TTC549 (cell line): ENCODE data around the gene SKAP2.

ENCODE experiments used
- FAIRE-seq: peaks from 2 replicates; lab custom pipeline; 2012; peaks lifted over from hg19 to GRCh38; lab: Jason Lieb, UNC

Gene SKAP2

DNA sequence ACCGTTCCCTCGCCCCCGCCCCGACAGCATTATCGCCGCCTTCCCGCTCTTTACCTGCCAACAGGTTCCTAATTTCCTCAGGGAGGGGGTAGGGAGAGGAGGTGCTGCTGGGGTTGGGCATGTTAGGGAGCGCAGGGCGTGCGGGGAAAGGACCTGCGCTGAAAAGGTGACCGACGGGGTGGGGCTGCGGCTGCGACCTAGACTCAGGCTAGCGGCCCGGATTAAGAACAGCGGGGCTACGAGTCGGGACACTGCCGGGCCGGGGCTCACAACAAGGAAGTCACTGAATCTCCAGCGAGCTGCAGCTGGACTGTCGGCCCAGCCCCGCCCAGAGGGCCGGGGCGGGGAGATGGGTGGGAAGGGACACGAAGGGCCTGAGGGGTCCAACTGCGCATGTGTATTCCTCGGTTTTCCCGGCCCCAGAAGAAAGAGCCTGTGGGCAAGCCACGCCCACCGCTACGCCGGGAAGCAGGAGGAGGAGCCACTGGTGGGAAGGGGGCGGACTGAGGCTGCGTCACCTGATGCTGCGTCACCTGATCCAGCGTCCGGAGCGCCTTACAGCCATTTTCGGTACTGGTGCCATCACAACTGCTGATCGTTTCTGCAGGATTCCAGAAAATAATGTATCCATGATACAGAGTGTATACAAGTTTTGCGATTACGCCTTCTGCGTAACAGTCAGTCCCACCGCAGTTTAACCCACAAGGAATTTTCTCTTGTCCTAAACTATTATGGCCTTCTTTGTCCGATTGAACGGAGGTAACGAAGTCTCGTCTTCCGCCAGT, at the start of gene SKAP2:
Gene SKAP2 (minus strand): TSS at position 282 of the 785 bp plus-strand sequence. CDS start 161 bp downstream, at position 121.
- peak; percentile 97 for FAIRE-seq

GRCh38 chr7:26912933-26913536, 48.6 kb upstream of the SKAP2 start:
- no peak for FAIRE-seq

DNA sequence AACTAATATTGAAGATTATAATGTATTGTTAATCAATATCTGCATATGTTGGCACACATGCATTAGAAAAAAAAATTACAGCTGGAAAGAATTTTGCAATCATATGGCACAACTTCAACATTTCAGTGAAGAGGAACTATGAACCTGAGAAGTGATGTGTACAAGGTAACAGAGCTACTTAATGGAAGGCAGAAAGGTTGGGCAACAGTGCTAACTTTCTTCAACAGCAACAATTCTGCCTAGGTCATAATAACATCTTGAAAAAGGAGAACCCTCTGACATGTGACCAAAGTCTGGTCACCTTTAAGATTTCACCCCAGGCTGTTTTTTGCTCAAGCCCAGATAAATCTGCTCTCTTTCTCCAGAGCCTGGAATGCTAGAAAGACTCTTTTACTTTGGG, 47.9 kb upstream of the SKAP2 start:
- FAIRE-seq = no peak

GRCh38 chr7:26910221-26910620, 45.8 kb upstream of the SKAP2 start:
- no peak for FAIRE-seq

- FAIRE-seq = no peak
These were observed 35.9 kb upstream of the SKAP2 start for GRCh38 chr7:26900251-26900650.

DNA sequence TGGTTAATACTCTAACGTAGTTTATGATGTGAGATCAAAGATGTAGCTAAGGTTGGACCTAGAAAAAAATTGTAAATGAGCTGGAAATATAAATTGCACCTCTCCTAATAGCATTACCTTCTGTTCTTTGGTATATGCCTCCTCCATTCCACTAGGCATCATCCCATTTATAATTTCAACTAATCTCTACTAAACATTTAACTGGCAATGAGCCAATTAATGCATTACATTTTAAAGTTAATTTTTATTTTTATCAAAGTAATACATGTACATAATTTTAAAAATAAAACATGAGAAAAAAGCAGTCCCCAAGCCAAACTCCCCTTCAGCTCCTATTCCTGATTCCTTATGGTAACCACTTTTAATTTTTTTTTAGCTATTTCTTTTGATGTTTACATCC, 35.1 kb upstream of the SKAP2 start:
- FAIRE-seq = no peak

DNA sequence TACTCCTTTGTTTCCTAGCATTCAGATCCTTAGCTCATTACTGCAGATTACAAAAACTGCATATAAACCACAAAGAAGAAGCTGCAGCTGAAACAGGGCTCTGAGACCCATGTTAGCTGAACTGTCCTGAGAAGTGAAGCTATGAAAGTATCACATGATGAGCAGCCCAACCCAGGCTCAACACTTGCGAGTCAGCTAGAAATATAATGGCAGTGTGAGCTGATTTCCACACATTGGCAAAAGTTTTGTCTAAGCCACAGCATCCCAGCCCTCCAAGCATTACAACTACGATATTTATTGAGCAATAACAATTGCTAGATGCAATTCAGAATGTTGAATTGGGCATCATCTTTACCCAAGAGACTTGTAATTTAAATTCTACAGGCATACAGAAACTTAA, 34.5 kb upstream of the SKAP2 start:
- no peak for FAIRE-seq

GRCh38 chr7:26897928-26898327, 33.5 kb upstream of the SKAP2 start:
- FAIRE-seq = no peak

DNA sequence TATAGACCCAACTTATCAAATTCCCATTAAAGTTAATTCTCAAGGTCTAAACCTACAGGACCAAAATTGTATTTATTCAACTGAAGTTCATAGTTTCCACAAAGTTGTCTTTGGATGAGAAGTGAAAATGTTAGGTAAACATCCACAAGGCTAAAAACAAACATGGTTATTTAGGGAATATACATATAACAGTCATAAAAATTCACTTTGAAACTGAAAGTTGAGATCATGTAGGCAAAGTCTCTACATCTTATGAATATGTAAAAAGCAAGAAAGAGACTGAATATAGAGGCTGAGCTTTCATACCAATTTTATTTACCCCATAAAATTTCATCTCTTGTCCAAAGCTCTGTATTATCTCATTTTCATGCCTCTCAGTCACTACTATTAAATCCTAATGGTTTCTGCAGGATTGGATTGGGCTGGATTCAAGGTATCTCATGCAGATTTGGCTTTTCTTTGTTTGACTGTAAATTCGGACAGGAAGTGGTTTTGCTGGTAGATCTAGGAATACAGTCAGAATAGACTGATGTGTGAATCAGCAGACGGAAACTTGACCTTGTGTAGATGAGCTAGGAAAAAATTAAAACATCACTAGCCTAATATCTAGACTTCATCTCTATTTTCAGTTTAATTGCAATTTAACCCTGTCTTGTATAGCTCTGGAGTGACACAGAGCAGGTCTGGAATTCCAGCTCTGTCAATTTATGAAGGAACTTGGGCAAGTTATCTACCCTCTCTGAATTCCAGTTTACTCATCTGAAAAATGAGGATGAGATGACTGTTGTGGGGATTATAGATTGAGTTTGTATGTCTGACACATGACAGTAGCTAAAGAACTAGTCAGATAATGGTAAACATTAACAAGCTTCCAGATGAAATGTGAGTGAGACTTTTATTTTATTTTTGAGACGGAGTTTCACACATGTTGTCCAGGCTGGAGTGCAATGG, 27.3 kb upstream of the SKAP2 start:
- no peak for FAIRE-seq

DNA sequence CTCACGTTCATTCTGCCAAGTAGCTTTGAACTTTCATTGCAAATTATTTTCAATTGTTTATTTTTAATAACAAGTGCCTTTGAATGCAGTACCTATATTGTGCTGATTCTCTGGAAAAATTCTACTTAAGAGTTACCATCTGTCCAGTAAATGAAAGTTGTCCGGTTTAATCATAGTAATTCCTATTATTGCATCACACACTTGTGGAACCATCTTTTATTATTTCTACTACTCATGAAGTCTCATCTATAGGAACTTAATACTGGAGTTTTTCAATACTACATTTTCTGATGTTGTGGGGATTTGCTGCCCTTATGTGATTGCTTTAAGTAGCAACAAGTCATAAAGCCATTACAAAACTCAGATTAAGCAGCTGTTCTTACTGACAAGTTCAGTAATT, 16.5 kb upstream of the SKAP2 start:
- no peak for FAIRE-seq

DNA sequence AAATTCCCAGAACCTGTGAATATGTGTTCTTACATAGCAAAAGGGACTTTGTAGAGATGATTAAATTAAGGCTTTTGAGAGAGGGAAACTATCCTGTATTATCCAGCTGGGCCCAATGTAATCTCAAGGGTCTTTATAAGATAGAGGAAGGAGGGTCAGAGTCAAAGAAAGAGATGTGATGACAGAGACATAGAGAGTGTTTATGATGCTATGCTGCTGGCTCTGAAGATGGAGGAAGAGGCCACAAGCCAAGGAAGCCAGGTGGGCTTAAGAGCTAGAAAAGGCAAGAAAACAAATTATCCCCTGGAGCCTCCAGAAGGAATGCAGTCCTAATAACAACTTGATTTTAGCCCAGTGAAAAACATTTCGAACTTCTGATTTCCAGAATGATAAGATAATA, 15.3 kb upstream of the SKAP2 start:
- no peak for FAIRE-seq

DNA sequence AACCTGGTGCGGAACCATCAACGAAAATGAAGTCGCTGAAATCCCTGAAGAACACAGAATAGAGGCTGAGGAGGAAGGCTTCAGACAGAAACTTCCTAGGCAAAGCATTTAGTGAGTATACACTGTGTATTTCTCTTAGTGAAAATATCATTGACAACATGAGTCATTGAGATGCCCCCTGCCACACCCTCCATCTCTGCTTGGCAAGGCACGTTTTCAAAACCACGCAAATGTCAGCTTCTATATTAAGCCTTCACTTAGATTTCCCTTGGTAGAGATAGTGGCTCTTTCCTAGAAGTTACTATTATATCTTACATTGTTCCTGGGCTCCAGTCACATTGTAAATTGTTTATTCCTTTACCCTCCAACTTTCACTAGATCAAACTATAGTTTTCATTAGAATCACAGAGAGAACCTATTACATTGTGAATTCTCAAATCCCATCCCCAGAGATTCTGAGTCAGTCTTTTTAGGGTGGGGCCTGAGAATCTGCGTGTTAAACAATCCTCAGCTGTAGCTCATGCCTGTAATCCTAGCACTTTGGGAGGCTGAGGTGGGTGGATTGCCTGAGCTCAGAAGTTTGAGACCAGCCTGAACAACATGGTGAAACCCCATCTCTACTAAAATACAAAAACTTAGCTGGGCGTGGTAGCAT, 4.6 kb upstream of the SKAP2 start:
- no peak for FAIRE-seq

- FAIRE-seq = no peak
These were observed 651 bp upstream of the SKAP2 start for GRCh38 chr7:26865094-26865388.

- no peak for FAIRE-seq
These were observed 677 bp downstream of the SKAP2 start for GRCh38 chr7:26863518-26864308.

DNA sequence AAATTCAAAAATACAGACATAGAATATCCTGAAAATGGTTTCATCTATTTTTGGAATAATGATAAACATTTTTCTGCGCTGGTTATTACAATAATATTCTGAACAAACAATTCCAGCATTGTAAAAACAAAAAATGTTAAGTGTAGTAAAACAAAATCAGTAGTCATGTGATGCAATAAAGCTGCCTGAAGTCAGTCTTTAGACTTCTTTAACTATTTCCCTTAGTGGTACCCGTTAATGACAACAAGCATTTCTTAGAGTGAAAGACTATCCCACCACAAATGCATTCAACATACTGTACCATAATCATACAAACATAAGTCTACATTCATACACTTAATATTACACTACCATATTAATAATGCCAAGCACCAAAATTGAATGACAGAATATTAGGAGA, 1.6 kb downstream of the SKAP2 start:
- no peak for FAIRE-seq

- FAIRE-seq = no peak
These were observed 3.3 kb downstream of the SKAP2 start for GRCh38 chr7:26861050-26861449.

DNA sequence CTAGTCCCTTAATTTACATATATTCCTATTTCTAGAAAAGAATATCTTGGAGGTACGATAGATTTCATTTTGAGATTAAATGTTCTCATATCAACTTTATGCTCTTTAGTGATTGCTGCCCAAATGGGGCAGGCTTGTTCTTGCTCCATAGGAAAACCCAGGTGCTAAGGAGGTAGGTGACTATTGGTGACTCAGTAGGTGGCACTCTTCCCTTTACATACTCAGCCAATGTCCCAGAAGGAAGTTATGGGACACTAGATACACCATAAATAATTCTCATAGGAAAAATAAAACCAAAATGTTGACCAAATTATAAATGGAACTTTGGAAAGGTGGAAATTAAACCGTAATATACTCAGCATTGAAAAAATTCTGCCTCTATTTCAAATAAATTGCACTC, 4.0 kb downstream of the SKAP2 start:
- no peak for FAIRE-seq

DNA sequence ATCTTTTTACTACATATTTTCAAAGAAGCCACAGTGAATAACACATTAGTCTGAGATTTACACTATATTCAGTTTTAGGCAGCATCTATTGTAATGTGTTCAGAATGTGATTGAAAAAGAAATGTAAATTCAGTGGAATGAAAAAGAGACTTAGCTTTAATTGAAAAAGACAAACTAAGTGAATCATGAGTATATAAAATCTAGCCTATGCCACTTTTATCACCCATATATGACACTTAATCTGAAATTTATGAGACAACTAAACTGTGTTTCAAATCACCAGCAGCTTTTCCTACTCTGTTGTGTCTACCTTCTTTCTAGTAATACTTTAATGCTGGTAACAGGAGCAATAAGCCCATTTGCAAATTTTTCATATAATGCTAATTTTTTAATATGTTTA, 4.7 kb downstream of the SKAP2 start:
- FAIRE-seq = no peak

- FAIRE-seq = no peak
These were observed 5.7 kb downstream of the SKAP2 start for GRCh38 chr7:26858735-26859134.

DNA sequence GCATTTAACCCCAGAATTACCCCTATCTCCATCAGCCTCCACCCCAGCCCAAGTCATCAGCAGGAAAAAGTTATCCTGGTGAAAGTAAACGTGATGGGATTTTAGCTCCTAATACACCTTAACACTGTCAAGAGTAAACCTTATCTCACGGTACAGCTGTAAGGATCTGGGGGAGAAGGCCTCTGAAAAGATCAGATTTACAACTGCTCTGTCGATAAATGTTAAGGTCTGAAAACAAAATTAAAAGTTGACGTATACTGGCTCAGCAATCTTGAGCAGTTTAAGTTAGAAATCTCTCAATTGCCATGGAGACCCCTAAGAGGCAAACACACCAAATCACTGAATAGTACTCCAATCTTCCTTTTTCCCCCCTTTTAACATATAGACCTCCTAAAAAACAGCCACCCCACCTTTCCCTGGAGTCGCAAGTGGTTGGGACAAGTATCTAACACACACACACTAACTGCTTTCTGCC, 6.1 kb downstream of the SKAP2 start:
- no peak for FAIRE-seq

GRCh38 chr7:26857506-26858240, 6.7 kb downstream of the SKAP2 start:
- FAIRE-seq = no peak
